Vagina (tissue), 2 donors: ENCODE measurements around the gene CHKB. TPM values are rescaled to one million over a fixed set of nuclear protein-coding genes. Genes with fewer than 3 reads are reported as not detected.
"Not testable (repeated sequence)": the region's sequence is repeated elsewhere in the genome, so short reads cannot be mapped to it uniquely, and the experiment has no call there.

Source experiments
- DNase-seq, 2 donors: peaks; one replicate each; pipeline ENCODE4 v3.0.0-alpha.2; 2017; ENCODE audit errors: extremely low spot score in 2 of 2
- H3K27ac ChIP-seq: fragments of 200-600 bp; sonication (generic); one replicate; pipeline ENCODE4 v1.5.1; 2019
- H3K27me3 ChIP-seq: fragments of 200-600 bp; sonication (generic); one replicate; pipeline ENCODE4 v1.5.1; 2019
- H3K36me3 ChIP-seq, 2 donors: fragments of 200-600 bp; sonication (generic); one replicate each; pipeline ENCODE4 v1.5.1; 2017 to 2019
- H3K4me1 ChIP-seq: fragments of 200-600 bp; sonication (generic); one replicate; pipeline ENCODE4 v1.5.1; 2019
- H3K4me3 ChIP-seq, 2 donors: fragments of 200-600 bp; sonication (generic); 1 replicate in 1 of 2; 2 replicates in 1 of 2; pipeline ENCODE4 v1.5.1; 2016 to 2019
- H3K9me3 ChIP-seq: fragments of 200-600 bp; sonication (generic); one replicate; pipeline ENCODE4 v1.5.1; 2019
- CTCF ChIP-seq, 3 experiments: fragments of 450-650 bp in 2 of 3; fragments of 200-600 bp in 1 of 3; sonication (generic) in 1 of 3; IDR thresholded peaks; one replicate each; pipeline ENCODE4 v1.5.1; 2017 to 2019; ENCODE audit warnings: antibody characterized with exemption in 3 of 3, mild to moderate bottlenecking in 2 of 3, moderate library complexity in 2 of 3
- POLR2A ChIP-seq, 2 donors: fragments of 450-650 bp; IDR thresholded peaks; one replicate each; pipeline ENCODE4 v1.6.1; 2017; ENCODE audit warnings: antibody characterized with exemption in 2 of 2, mild to moderate bottlenecking in 2 of 2, moderate library complexity in 2 of 2
- POLR2AphosphoS5 ChIP-seq, 2 donors: sonication (generic); formaldehyde crosslinking; IDR thresholded peaks; one replicate each; pipeline ENCODE4 v1.9.0; 2017; ENCODE audit warnings: antibody characterized with exemption in 2 of 2, mild to moderate bottlenecking in 2 of 2, low read depth in 1 of 2; ENCODE audit not compliant: insufficient read depth in 1 of 2
- intact Hi-C: fragments of 100-400 bp; cut with DNase I; formaldehyde crosslinking; loops from one replicate; pipeline ENCODE4 v1.15.1; 2023
- total RNA-seq: library from RNA; depleted of rRNA; stranded (reverse); fragments of >200 nt; gene quantifications from one replicate; pipeline ENCODE4 v1.2.3, GENCODE V29; 2016

Gene CHKB
- total RNA-seq, 1 donor from 2014 or later, result 51.6 TPM

- Histone ChIP-seq H3K9me3 (no peaks in the 10 kb centered on the region), H3K27me3 (no peaks in the 10 kb centered on the region), H3K36me3 (no peaks in the 10 kb centered on the region), H3K4me1 (peaks cover 29% of the 10 kb centered on the region), H3K4me3 (peak overlapping the region; percentile 28 to 31), H3K27ac (no peak overlapping the region)
- intact Hi-C loops, result no loop called here
- TF ChIP-seq POLR2A (IDR thresholded peaks at IDR 0.05) (no peak), POLR2AphosphoS5 (IDR thresholded peaks at IDR 0.05; ENCODE audit: insufficient read depth in 1 of 2, low read depth in 1 of 2) (no peak), CTCF (IDR thresholded peaks at IDR 0.05) (peak in 2 of 3 experiments; percentile 7 to 80)
- DNase-seq, result peak in 1 of 2 donors; percentile 82
Observed at GRCh38 chr22:50620593-50621355, 38.1 kb upstream of the CHKB start.

GRCh38 chr22:50614296-50614695, 31.6 kb upstream of the CHKB start:
- H3K4me3 ChIP-seq, H3K27ac ChIP-seq, H3K4me1 ChIP-seq, H3K27me3 ChIP-seq, H3K36me3 ChIP-seq, H3K9me3 ChIP-seq, DNase-seq, intact Hi-C loops: not testable (repeated sequence)

DNA sequence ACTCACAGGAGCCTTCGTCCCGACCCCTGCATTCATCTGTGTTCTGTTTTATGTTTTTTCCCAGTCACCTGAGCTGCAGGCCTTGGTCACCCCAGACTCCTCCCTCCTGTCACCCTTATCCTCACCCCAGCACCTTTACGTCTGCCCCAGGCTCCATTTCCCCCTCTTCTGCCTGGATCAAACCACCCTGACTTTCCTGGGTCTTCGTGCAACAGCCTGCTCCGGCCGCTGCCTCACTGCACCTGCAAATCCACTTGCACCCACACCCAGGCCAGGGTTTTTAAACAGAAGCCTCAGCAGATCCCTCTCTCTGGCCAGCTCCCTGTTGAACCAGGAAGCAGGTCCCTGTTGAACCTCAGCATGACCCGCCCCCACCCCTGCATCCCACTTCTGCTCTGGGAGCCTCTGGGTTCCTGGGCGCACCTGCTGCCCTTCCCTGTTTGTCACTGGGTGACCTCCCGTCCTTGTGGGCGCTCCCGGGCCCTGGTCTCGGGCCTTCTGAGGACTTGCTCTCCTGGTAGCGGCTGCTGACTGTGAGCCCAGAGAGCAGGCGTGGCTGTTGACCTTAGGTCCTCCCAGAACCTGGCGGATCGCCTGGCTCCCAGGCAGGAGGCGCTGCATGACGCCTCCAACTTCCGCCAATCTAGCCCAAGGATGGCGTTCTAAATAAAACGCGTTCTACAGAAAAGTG, 30.8 kb upstream of the CHKB start:
- no peak for TF ChIP-seq POLR2A (IDR thresholded peaks at IDR 0.05)
- no peak for TF ChIP-seq CTCF (IDR thresholded peaks at IDR 0.05)
- no peak for TF ChIP-seq POLR2AphosphoS5 (IDR thresholded peaks at IDR 0.05; ENCODE audit: insufficient read depth in 1 of 2, low read depth in 1 of 2)
- H3K4me1 ChIP-seq, result no peaks in the 10 kb centered on the region
- H3K4me3 ChIP-seq, result no peak overlapping the region
- no peak for DNase-seq
- no peaks in the 10 kb centered on the region for H3K36me3 ChIP-seq
- no peaks in the 10 kb centered on the region for H3K9me3 ChIP-seq
- no peaks in the 10 kb centered on the region for H3K27me3 ChIP-seq
- intact Hi-C loops, result no loop called here
- no peak overlapping the region for H3K27ac ChIP-seq

- Histone ChIP-seq H3K27me3 (no peaks in the 10 kb centered on the region), H3K4me3 (no peak overlapping the region), H3K36me3 (no peaks in the 10 kb centered on the region), H3K4me1 (no peaks in the 10 kb centered on the region), H3K9me3 (no peaks in the 10 kb centered on the region), H3K27ac (no peak overlapping the region)
- TF ChIP-seq POLR2A (IDR thresholded peaks at IDR 0.05) (no peak), CTCF (IDR thresholded peaks at IDR 0.05) (no peak), POLR2AphosphoS5 (IDR thresholded peaks at IDR 0.05; ENCODE audit: insufficient read depth in 1 of 2, low read depth in 1 of 2) (no peak)
- no peak for DNase-seq
- intact Hi-C loops, result no loop called here
Observed at GRCh38 chr22:50612528-50613221, 30.0 kb upstream of the CHKB start.

DNA sequence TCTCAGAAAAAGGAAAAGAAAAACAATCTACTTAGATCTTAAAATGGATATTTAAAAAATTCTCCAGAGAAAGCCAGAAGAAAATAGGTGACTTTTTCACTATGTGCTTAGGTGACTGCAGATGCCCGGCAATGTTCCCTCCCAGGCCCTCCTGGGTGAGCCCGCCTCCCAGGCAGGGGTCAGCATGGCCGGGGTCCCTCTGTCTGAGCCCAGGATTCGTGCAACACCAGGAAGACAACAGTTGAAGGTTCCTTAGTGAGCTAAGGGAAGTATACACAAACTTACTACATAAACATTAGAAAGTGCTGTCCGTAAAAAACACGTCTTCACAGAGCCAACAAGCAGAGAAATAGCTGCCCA, 29.5 kb upstream of the CHKB start:
- Histone ChIP-seq H3K36me3 (no peaks in the 10 kb centered on the region), H3K9me3 (no peaks in the 10 kb centered on the region), H3K4me3 (no peak overlapping the region), H3K4me1 (no peaks in the 10 kb centered on the region), H3K27me3 (no peaks in the 10 kb centered on the region), H3K27ac (no peak overlapping the region)
- TF ChIP-seq CTCF (IDR thresholded peaks at IDR 0.05) (no peak), POLR2AphosphoS5 (IDR thresholded peaks at IDR 0.05; ENCODE audit: insufficient read depth in 1 of 2, low read depth in 1 of 2) (no peak), POLR2A (IDR thresholded peaks at IDR 0.05) (no peak)
- intact Hi-C loops, result no loop called here
- DNase-seq, result no peak
